HepG2 (cell line): ENCODE results near the gene SPAG4. TPM values are rescaled to one million over a fixed set of nuclear protein-coding genes. Genes with fewer than 3 reads are reported as not detected.

Source experiments
- ATF7-NPFF ChIP-seq: sonication (generic); formaldehyde crosslinking; IDR thresholded peaks from 2 replicates; pipeline ENCODE4 v1.8.1; 2023; ENCODE audit warnings: mild to moderate bottlenecking, low read depth, missing genetic modification reagents, moderate library complexity
- E2F1 ChIP-seq: sonication (generic); formaldehyde crosslinking; IDR thresholded peaks from 2 replicates; pipeline ENCODE4 v1.5.0; 2020; ENCODE audit warnings: missing genetic modification reagents
- IRF9 ChIP-seq: sonication (generic); formaldehyde crosslinking; IDR thresholded peaks from 2 replicates; pipeline ENCODE4 v1.8.0; 2022; ENCODE audit warnings: missing genetic modification reagents, mild to moderate bottlenecking, borderline replicate concordance
- KDM5B ChIP-seq: sonication (generic); formaldehyde crosslinking; IDR thresholded peaks from 2 replicates; pipeline ENCODE4 v1.4.0; 2020; ENCODE audit warnings: missing genetic modification reagents, mild to moderate bottlenecking, borderline replicate concordance
- LBX2 ChIP-seq: sonication (generic); formaldehyde crosslinking; IDR thresholded peaks from 2 replicates; pipeline ENCODE4 v1.5.0; 2020; ENCODE audit warnings: missing genetic modification reagents, mild to moderate bottlenecking, borderline replicate concordance
- MED13 ChIP-seq: sonication (generic); formaldehyde crosslinking; IDR thresholded peaks from 2 replicates; pipeline ENCODE4 v1.5.0; 2020; ENCODE audit warnings: missing genetic modification reagents
- REST ChIP-seq, 2 experiments: IDR thresholded peaks; 2 replicates each; pipeline ENCODE4 v1.6.1; 2011 to 2012; ENCODE audit warnings: low read length in 2 of 2, borderline replicate concordance in 1 of 2, low read depth in 1 of 2, mild to moderate bottlenecking in 1 of 2, moderate library complexity in 1 of 2
- ZMAT3 ChIP-seq: sonication (generic); formaldehyde crosslinking; conservative IDR thresholded peaks from 2 replicates; pipeline ENCODE4 v1.7.0; 2021; ENCODE audit warnings: missing genetic modification reagents
- ZNF142 ChIP-seq: sonication (generic); formaldehyde crosslinking; IDR thresholded peaks from 2 replicates; pipeline ENCODE4 v1.4.0; 2020; ENCODE audit warnings: missing genetic modification reagents
- ZNF710 ChIP-seq: sonication (generic); formaldehyde crosslinking; IDR thresholded peaks from 2 replicates; pipeline ENCODE4 v1.5.0; 2020; ENCODE audit warnings: mild to moderate bottlenecking, missing genetic modification reagents, borderline replicate concordance
- polyA plus RNA-seq, 8 experiments: library from polyadenylated mRNA; depleted of rRNA in 3 of 8; stranded (reverse) in 7 of 8; unstranded in 1 of 8; fragments of >200 nt; fragmentation: Illumina TruSeq in 4 of 8; extraction: Trizol in 4 of 8; gene quantifications; 2 replicates each; pipeline versions ENCODE4 v1.2.1 to v1.2.3, GENCODE V29; 2011 to 2016; ENCODE audit warnings: low read depth in 4 of 8, missing spikeins in 1 of 8, mixed read lengths in 1 of 8; ENCODE audit not compliant: insufficient read depth in 1 of 8
- total RNA-seq, 5 experiments: library from RNA; depleted of rRNA; stranded (reverse); fragments of >200 nt; fragmentation: Illumina TruSeq; extraction: Trizol; gene quantifications; 2 replicates each; pipeline ENCODE4 v1.2.3, GENCODE V29; 2016; ENCODE audit warnings: low read depth in 1 of 5

Gene SPAG4
- total and polyA plus RNA-seq, 2 of the 13 experiments (the other 11 are each of a cell fraction or from before 2014, with no cell fraction given) = 5.8 to 137 TPM

- TF ChIP-seq ZNF142 (0 out of 2 replicates have a peak, but pooled peaks have one; percentile 67), ZNF710 (CRISPR knock-in tag) (peak; percentile 29; the same call in 1 of the 2 replicates), E2F1 (CRISPR knock-in tag) (0 out of 2 replicates have a peak, but pooled peaks have one; percentile 50), IRF9 (CRISPR knock-in tag) (no peak), KDM5B (peak; percentile 94; the same call in 1 of the 2 replicates), ZMAT3 (CRISPR knock-in tag) (0 out of 2 replicates have a peak, but pooled peaks have one; percentile 55), LBX2 (peak; percentile 91; the same call in 1 of the 2 replicates), REST (IDR thresholded peaks at IDR 0.05; ENCODE audit: borderline replicate concordance in 1 of 2, low read depth in 1 of 2, low read length in 2 of 2) (no peak), ATF7-NPFF (CRISPR knock-in tag) (0 out of 2 replicates have a peak, but pooled peaks have one; percentile 60), MED13 (CRISPR knock-in tag) (0 out of 2 replicates have a peak, but pooled peaks have one; percentile 36)
Measured at GRCh38 chr20:35600993-35601973, 14.3 kb upstream of the SPAG4 start (continued).
